GM20000 (cell line): ENCODE data around the gene UNC5C.
"Not testable (repeated sequence)": the region's sequence is repeated elsewhere in the genome, so short reads cannot be mapped to it uniquely, and the experiment has no call there.

Source experiments
- DNase-seq: peaks from one replicate; pipeline ENCODE4 v3.0.0; 2012; ENCODE audit warnings: low spot score
- TF ChIP-seq, protein P1 (sequence below): IDR thresholded peaks from 2 replicates; pipeline ENCODE4 v1.5.1; 2012; ENCODE audit warnings: mild to moderate bottlenecking, control low read depth; ENCODE audit errors: extremely low read depth, missing control alignments

UNC5C gene

DNA sequence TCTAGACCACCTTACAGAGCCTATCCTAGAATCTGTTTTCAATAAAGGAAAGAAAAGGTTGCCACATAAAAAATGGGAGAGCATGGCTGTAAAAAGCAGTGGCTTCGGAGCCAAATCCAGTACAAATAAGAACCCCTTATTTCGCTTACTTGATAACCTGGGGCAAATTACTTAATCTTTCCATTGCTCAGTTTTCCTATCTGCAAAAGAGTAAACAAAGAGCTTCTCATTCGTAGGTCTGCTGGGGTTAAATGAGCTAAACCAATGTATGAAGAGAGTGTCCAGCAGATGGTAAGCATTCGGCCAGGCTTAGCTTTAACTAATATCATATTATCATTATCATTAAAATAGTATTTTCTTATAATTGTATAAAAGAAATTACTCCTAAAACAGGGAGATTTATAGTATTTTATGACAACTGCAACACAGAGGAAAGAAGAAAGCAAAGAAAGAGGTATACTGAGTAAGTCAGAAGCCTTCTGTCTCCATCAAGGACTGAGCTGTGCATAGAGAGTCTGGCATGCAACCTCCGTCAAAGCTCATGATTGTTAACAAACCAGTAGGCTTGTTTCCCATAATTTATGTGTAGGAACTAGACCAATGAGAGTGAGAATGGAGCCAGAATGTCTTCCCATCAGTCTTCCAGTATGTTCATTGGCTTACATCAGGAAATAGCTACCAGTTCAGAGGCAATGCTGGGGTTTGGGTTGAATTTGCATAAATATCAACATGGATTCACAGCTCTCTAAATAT lies 364.9 kb downstream of the UNC5C start:
- TF ChIP-seq, protein P1, sequence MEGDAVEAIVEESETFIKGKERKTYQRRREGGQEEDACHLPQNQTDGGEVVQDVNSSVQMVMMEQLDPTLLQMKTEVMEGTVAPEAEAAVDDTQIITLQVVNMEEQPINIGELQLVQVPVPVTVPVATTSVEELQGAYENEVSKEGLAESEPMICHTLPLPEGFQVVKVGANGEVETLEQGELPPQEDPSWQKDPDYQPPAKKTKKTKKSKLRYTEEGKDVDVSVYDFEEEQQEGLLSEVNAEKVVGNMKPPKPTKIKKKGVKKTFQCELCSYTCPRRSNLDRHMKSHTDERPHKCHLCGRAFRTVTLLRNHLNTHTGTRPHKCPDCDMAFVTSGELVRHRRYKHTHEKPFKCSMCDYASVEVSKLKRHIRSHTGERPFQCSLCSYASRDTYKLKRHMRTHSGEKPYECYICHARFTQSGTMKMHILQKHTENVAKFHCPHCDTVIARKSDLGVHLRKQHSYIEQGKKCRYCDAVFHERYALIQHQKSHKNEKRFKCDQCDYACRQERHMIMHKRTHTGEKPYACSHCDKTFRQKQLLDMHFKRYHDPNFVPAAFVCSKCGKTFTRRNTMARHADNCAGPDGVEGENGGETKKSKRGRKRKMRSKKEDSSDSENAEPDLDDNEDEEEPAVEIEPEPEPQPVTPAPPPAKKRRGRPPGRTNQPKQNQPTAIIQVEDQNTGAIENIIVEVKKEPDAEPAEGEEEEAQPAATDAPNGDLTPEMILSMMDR: no peak
- no peak for DNase-seq

GRCh38 chr4:95181996-95182306 lies 366.8 kb downstream of the UNC5C start:
- DNase-seq: no peak

GRCh38 chr4:95181243-95181995 lies 367.4 kb downstream of the UNC5C start:
- no peak for DNase-seq
- TF ChIP-seq, protein P1: no peak

More at GRCh38 chr4:95181996-95182306, 366.8 kb downstream of the UNC5C start:
- TF ChIP-seq, protein P1: no peak

DNA sequence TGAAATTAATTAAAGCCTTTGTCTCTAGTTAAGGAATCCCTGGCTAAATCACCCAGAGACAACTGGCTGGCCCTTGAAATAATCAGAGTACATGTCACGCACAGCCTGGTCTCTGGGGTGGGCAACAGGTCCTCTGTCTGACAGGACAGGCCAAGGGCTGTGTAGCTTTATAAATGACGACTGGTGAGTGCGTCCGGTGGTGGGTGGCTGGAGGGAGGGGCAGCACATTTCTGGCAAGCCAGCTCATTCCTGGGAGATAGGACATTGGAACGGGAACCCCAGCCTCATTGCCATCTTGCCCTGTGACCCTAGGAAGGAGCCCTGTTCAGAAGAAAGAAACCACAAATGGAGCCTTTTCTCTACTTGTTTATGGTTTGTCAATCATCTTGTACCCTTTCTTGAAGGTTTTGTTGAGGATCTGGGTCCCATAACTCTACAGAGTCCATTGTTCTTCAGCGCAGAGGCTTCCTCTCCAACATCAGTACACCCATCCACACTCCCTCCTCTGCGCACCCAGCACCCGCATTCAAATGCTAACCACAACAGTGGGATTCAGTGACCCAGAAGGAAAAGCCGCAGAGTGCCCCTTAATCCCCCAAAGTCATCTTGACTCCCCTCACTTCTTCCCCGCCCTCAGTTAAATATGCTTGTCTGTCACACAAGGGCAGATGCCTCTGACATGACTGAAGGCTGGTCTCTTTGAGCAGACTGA lies 368.1 kb downstream of the UNC5C start:
- DNase-seq: no peak
- TF ChIP-seq, protein P1: no peak

DNA sequence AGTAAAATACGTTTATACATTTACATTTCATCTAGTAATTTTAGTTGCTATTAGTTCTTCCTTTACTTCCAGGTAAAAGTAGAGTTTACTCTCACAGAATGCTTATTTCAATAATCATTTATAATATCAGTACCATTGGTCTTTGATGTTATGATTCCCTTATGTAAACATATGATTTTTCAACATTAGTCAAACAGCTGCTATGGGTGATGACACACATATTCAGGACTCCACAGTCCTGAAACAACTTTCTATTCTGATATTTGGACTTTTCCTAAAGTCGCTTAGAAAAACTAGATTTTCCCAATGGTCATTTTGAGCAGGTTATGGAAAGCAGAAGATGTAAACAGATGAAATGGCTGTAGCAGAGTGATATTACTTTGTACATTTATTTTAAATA lies 369.8 kb downstream of the UNC5C start:
- TF ChIP-seq, protein P1: no peak
- no peak for DNase-seq

GRCh38 chr4:95171377-95171776 lies 377.4 kb downstream of the UNC5C start:
- DNase-seq: not testable (repeated sequence)

- no peak for DNase-seq
- TF ChIP-seq, protein P1: no peak
Measured at GRCh38 chr4:95170176-95170575, 378.6 kb downstream of the UNC5C start.
